GM21825 (cell line): Measurements from ENCODE around the gene RBPJ.
"Not testable (repeated sequence)": the region's sequence is repeated elsewhere in the genome, so short reads cannot be mapped to it uniquely, and the experiment has no call there.

Source experiments
- ATAC-seq: cut with Tn5 transposase; IDR thresholded peaks from one replicate; pipeline ENCODE4 v1.9.1; 2021; ENCODE audit warnings: mild to moderate bottlenecking, moderate library complexity; ENCODE audit not compliant: unreplicated experiment

Gene RBPJ

GRCh38 chr4:26331380-26331950 is 10.7 kb downstream of the RBPJ start:
- ATAC-seq: no peak

GRCh38 chr4:26334366-26334765 is 13.6 kb downstream of the RBPJ start:
- no peak for ATAC-seq

GRCh38 chr4:26337612-26338011 is 16.8 kb downstream of the RBPJ start:
- ATAC-seq: no peak

GRCh38 chr4:26342328-26343037 is 21.7 kb downstream of the RBPJ start:
- ATAC-seq: no peak

DNA sequence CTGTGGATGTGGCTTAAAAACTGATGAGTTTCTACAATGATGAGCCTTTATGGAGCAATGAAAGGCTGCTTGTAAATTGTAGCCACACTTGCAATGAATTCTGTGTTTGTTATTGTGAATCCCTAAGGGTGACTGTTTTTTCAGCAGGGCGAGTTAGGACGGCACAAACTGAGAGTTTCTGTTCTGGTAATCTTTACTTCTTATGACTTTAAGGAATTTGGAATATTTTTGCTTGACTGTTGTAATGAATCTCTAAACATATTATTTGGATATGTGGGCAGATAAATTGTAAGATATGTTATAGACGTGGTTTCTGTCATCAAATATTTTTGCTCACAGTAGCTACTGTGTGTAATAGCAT is 22.2 kb downstream of the RBPJ start:
- no peak for ATAC-seq

GRCh38 chr4:26344901-26345564 is 24.2 kb downstream of the RBPJ start:
- ATAC-seq: no peak

DNA sequence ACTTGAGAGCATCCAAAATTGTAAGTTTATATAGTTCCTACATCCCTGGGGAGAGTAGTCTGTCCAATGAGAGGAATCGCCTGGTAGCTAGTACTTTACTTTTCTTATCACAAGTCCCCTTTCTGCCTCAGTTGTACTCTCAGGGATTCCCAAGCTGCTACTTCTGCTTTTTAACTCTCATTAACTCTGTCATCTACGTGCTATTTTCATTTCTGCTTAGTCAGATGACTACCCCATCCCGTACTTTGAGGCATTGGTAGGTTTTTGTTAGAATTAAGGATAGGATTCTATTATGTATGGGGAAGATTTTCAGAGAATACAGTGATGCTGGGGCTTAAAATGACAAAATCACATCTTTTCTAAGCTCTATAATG is 24.7 kb downstream of the RBPJ start:
- ATAC-seq: no peak

DNA sequence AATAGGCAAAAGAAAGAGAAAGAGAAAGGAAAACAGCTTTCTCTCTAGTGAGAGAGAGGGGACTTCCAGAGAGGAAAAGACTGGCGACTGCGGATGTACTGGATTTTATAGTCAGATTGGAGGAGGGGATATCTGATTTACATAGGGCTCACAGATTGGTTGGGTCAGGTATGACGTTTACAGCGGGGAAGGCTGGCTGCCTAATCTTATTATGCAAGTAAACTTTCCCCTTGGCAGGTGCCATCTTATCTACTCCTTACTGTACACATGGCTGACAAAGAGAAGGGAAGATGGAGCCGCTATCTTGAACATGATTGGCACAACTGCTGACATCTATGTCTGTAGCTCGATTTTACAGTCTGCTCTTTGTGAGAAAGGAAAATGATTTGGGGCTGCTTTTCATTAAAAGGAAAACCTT is 25.4 kb downstream of the RBPJ start:
- no peak for ATAC-seq

- ATAC-seq: no peak
Measured at GRCh38 chr4:26349496-26349895, 28.7 kb downstream of the RBPJ start.

- ATAC-seq: no peak
Measured at GRCh38 chr4:26351685-26352084, 30.9 kb downstream of the RBPJ start.

DNA sequence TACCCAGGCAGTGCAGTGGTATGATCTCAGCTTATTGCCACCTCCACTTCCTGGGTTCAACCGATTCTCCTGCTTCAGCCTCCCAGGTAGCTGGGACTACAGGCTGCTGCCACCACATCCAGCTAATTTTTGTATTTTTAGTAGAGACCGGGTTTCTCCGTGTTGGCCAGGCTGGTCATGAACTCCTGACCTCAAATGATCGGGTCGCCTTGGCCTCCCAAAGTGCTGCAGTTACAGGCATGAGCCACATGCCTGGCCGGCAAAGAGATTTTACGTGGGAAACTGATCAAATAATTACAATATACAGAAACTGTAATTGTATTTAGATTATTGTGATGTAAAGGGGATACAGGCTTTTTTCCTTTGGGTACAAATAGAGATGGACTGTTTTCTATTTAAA is 33.7 kb downstream of the RBPJ start:
- ATAC-seq: no peak

GRCh38 chr4:26355392-26356052 is 34.7 kb downstream of the RBPJ start:
- ATAC-seq: no peak

DNA sequence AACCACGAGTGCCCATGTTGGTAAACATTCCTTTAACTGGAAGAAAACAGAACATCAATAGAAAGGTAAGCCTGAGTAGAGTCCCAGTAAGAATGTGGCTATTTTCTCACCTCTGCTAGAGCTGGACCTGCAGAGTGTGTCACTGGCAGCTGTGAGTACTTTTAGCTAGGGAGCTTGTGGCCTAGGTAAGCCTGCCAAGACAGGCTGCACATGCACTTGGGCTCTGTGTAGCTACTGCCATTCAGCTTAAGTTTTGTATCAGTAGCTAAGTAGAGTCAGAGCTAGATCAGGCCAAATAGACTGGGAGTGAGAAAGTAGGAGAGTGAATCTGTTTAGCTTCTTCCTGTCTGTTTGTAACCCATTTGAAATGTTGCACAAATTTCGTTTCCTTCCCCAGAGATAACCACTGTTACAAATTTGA is 35.3 kb downstream of the RBPJ start:
- ATAC-seq: peak; percentile 61

- ATAC-seq: not testable (repeated sequence)
Measured at GRCh38 chr4:26359521-26359920, 38.7 kb downstream of the RBPJ start.

GRCh38 chr4:26360273-26360672 is 39.5 kb downstream of the RBPJ start:
- no peak for ATAC-seq

GRCh38 chr4:26360864-26361263 is 40.0 kb downstream of the RBPJ start:
- no peak for ATAC-seq

DNA sequence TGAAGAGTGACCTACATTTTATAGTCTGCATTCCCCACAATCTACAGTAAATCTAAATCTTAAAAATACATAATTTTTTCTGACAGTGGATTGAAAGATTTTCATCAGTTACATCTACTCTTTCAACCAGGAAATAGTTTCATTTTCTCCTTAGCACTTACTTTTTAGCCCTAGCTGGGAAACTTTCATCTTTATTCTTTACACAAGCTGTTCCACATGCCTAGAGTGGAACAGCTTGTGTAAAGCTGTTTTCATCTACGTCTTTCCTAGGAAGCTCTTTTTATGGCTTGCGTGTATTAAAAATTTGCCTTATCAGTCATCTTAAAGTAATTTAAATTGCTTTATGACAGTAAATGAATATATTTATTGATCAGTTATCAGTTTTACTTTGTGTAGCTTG is 40.5 kb downstream of the RBPJ start:
- ATAC-seq: no peak

- ATAC-seq: no peak
Measured at GRCh38 chr4:26362745-26363439, 42.1 kb downstream of the RBPJ start.

DNA sequence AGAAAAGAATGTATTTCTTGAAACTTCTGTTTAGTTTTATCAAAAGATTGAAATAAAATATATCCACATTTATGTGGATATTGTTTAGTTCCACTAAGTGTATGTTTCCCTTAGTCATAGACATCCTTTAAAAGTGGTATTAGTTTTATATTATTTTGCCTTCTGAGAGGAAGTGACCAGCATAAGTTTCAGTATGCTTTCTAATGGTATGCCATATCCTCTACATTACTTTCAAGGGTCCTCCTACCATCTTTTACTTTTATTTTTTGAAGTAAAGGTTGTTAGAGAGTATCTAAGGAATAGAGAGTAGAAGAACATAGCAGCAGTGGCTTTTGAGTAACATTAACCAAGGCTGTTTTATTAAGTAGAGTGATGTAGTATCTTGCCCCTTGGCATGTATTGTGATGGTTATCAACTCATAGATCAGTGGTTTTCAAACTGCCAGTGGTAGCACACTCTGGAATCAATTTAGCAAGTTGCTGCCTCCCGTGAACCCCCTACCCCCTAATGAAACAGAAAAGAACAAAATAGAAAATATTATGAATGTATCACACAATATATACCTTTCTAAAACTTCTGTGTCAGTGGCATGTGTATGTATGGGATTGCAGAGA is 44.8 kb downstream of the RBPJ start:
- ATAC-seq: peak; percentile 69

DNA sequence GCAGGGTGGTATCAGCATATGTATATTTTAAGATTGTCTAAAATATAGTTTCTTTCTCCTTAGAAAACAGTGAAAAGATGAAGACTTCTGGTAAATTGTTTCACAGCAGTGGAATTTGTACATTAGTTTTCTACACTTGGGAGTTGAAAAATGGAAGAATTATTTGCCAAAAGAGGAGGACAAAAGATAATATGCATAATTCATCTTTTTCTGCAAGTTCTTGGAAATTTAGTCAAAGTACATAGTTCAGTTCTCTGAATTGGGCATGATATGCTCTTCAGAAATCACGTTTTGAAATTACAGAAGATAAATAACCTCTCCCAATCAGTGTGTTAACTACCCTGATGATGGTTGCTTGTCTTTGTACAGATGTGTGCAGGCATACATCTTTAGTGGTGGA is 47.0 kb downstream of the RBPJ start:
- no peak for ATAC-seq

GRCh38 chr4:26368685-26369084 is 47.9 kb downstream of the RBPJ start:
- no peak for ATAC-seq
